Pancreas (tissue), 10 donors: Measurements from ENCODE around the gene TBC1D14. TPM values are rescaled to one million over a fixed set of nuclear protein-coding genes. Genes with fewer than 3 reads are reported as not detected.
A peak's percentile ranks its signal among the peaks of the same experiment; 100 is the strongest.

Experiments
- ATAC-seq, 4 donors: fragments of 200-7000 bp; cut with Tn5 transposase; one replicate each; pipeline versions ENCODE4 v1.8.0 to v1.9.1; 2020; ENCODE audit warnings: mild to moderate bottlenecking in 4 of 4, moderate library complexity in 4 of 4
- DNase-seq, 6 donors: peaks; one replicate each; pipeline ENCODE4 v3.0.0-alpha.2; 2020
- FAIRE-seq: peaks from 2 replicates; lab custom pipeline; 2012; peaks lifted over from hg19 to GRCh38; lab: Jason Lieb, UNC
- H3K27ac ChIP-seq, 4 donors: fragments of 200-600 bp; sonication (generic); 1 replicate in 3 of 4; 2 replicates in 1 of 4; pipeline versions ENCODE4 v1.5.0 to v1.8.0; 2020
- H3K27me3 ChIP-seq, 4 donors: fragments of 200-600 bp; one replicate each; pipeline ENCODE4 v1.8.0; 2021
- H3K36me3 ChIP-seq, 3 donors: fragments of 200-600 bp; sonication (generic) in 1 of 3; one replicate each; pipeline versions ENCODE4 v1.5.0 to v1.8.0; 2020 to 2021
- H3K4me1 ChIP-seq, 3 donors: fragments of 200-600 bp; one replicate each; pipeline ENCODE4 v1.8.0; 2021
- H3K4me3 ChIP-seq, 4 donors: fragments of 200-600 bp; sonication (generic) in 2 of 4; one replicate each; pipeline versions ENCODE4 v1.5.0 to v1.8.0; 2020 to 2021
- H3K9me3 ChIP-seq, 4 donors: fragments of 200-600 bp; one replicate each; pipeline ENCODE4 v1.8.0; 2021
- CTCF ChIP-seq, 4 donors: fragments of 200-600 bp; sonication (generic) in 3 of 4; IDR thresholded peaks; one replicate each; pipeline versions ENCODE4 v1.5.0 to v1.8.0; 2021; ENCODE audit warnings: antibody characterized with exemption in 4 of 4
- WGBS, 2 donors: extraction: QIAGEN DNeasy Blood & Tissue Kit; methylation state at CpG; one replicate each; pipeline ENCODE4 v1.1.7; 2013; 5-methylcytosine and 5-hydroxymethylcytosine counted together
- intact Hi-C, 3 donors: fragments of 100-400 bp; cut with DNase I; formaldehyde crosslinking; loops; one replicate each; pipeline versions ENCODE4 v1.11.1 to v1.14.2; 2022
- polyA plus RNA-seq, 2 donors: library from polyadenylated mRNA; stranded (reverse); fragments of 200-250 nt; gene quantifications; one replicate each; pipeline ENCODE4 v1.2.3, GENCODE V29; 2013
- total RNA-seq, 6 donors: library from RNA; stranded (reverse); fragmentation: NEBNext Ultra II Directional in 4 of 6; extraction: Animal tissue kit (Norgen Biotek cat#: 25700) in 4 of 6; gene quantifications; one replicate each; pipeline versions ENCODE4 v1.2.1 to v1.2.4, GENCODE V29; 2021 to 2023
- donor health status: healthy with polysubstance abuse.
- donor health status: DM: no; HTN: no; CAD: no; lungs with moderate emphysema.
- donor health status: DM: no; HTN: no; CAD: no.
- donor health status: control.
- donor health status: control.
- donor health status: Bipolar disorder and iron deficiency.
- donor health status: DM: yes; HTN: yes; CAD: no.
- donor health status: DM: no; HTN: no; CAD: no.
- donor health status: DM: no; HTN: no; CAD: no.
- donor health status: DM: yes; HTN: yes; CAD: no.

Gene TBC1D14
- total RNA-seq (10 to 100 TPM; 11.6 to 23.9 (median 15.2) TPM), polyA plus RNA-seq (10 to 100 TPM in 1 of 2 donors, 1 to 10 TPM in 1; 8.9 to 16.2 TPM)

- H3K4me3 ChIP-seq = peak within 1 kb of the TSS; percentile 69 to 85 (median 75)
- H3K9me3 ChIP-seq = no peaks in the 10 kb centered on the region
- 1% methylated on average over 49 to 108 of the region's 108 CpGs for WGBS, 2 donors
- FAIRE-seq (no peak), ATAC-seq (peak; percentile 93 to 96 (median 94)), DNase-seq (peak; percentile 86 to 97 (median 90))
- intact Hi-C loops = loop anchor here in 1 of 3 donors (10.0 kb wide), 1 partner anchor 165 kb away; no protein-coding TSS in a partner anchor
- H3K4me1 ChIP-seq = peaks cover 4 to 16% (median 5%) of the 10 kb centered on the region in 3 donors
- H3K27ac ChIP-seq = peak within 1 kb of the TSS; percentile 98 to 100 (median 99)
- no peaks in the 10 kb centered on the region for H3K36me3 ChIP-seq
- no peak for TF ChIP-seq CTCF (IDR thresholded peaks at IDR 0.05)
- no peaks in the 10 kb centered on the region for H3K27me3 ChIP-seq
These were observed at the start of gene TBC1D14 for GRCh38 chr4:6909113-6909969. Gene TBC1D14 (plus strand): TSS chr4:6909826. CDS start chr4:6923390, 13,564 bp downstream.

GRCh38 chr4:6868386-6868785 lies 41.2 kb upstream of the TBC1D14 start:
- no peaks in the 10 kb centered on the region for H3K4me1 ChIP-seq
- intact Hi-C loops = no loop called here
- H3K27me3 ChIP-seq = no peaks in the 10 kb centered on the region
- H3K27ac ChIP-seq = no peak overlapping the region
- H3K36me3 ChIP-seq = peaks cover 0 to 34% (median 4%) of the 10 kb centered on the region in 3 donors
- ATAC-seq = no peak
- H3K9me3 ChIP-seq = no peaks in the 10 kb centered on the region
- FAIRE-seq = no peak
- H3K4me3 ChIP-seq = no peak overlapping the region
- no peak for TF ChIP-seq CTCF (IDR thresholded peaks at IDR 0.05)
- DNase-seq = no peak
- 95% methylated on average over 8 of the region's 8 CpGs for WGBS, 2 donors

- Histone ChIP-seq H3K4me3 (no peak overlapping the region), H3K36me3 (peaks cover 0 to 23% (median 4%) of the 10 kb centered on the region in 3 donors), H3K9me3 (no peaks in the 10 kb centered on the region), H3K27me3 (no peaks in the 10 kb centered on the region), H3K27ac (no peak overlapping the region), H3K4me1 (no peaks in the 10 kb centered on the region)
- ATAC-seq (no peak), FAIRE-seq (no peak), DNase-seq (no peak)
- 85 to 91% methylated on average over 2 of the region's 2 CpGs for WGBS, 2 donors
- intact Hi-C loops = loop anchor here in 2 of 3 donors (5.0 to 10.0 kb wide), 2 partner anchors 145 to 148 kb away; no protein-coding TSS in a partner anchor
- no peak for TF ChIP-seq CTCF (IDR thresholded peaks at IDR 0.05)
These were observed 39.7 kb upstream of the TBC1D14 start for GRCh38 chr4:6869944-6870343.

- peak in 2 of 4 donors; percentile 21 to 36 for ATAC-seq
- peaks cover 0 to 27% (median 4%) of the 10 kb centered on the region in 3 donors for H3K36me3 ChIP-seq
These were observed 36.3 kb upstream of the TBC1D14 start for GRCh38 chr4:6873291-6873690.

More at GRCh38 chr4:6873291-6873690, 36.3 kb upstream of the TBC1D14 start:
- DNase-seq (no peak), FAIRE-seq (no peak)
- TF ChIP-seq CTCF (IDR thresholded peaks at IDR 0.05) = no peak
- H3K27me3 ChIP-seq = no peaks in the 10 kb centered on the region
- no peaks in the 10 kb centered on the region for H3K4me1 ChIP-seq
- no peaks in the 10 kb centered on the region for H3K9me3 ChIP-seq
- no peak overlapping the region for H3K4me3 ChIP-seq
- H3K27ac ChIP-seq = no peak overlapping the region
- intact Hi-C loops = loop anchor here (2.0 to 10.0 kb wide), 3 partner anchors 148 to 152 kb away; no protein-coding TSS in a partner anchor
